Measurements from ENCODE around the gene SIGLEC8.

DNA sequence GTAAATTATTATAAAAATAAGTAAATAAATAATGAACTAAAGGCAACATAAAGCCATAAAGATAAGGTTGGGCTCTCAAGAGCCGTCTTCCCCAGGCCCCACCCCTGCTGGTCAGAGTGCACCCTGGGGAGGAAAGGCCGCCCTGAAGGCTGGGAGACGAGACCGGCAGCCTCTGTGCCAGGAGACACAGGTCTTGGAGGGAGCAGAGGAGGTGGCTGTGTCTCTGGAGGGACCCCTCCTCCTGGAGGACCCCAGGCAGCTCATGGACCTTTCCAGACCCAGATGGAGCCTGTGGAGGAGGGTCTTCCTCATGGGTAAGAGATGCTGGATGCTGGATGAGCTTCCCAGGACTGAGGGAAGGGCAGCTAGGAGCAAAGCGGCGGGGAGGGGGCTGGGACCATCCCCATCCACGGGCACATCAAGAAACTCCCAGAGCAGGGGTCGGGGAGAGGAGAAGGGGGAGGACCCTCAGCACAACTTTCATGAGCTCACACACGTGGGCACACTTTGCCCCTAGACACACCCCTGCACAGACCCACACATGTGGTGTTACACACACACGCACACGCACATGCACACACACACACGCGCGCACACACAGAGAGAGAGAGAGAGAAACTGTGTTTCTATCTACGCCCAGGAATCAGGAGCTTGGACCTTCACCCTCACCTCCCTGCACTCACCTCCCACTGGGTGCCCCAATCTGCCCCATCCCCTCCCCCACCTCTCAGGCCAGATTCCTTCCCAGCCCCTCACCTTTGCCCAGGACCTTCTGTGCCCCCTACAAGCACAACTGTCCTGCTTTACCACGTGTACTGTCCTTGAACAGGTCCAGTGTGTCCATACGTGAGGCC is 20.4 kb upstream of the SIGLEC8 start, which contains the start of gene CEACAM18:
- TF ChIP-seq POLR2A (IDR thresholded peaks at IDR 0.05; ENCODE audit: low read depth, low read length) (no peak), POLR2AphosphoS5 (IDR thresholded peaks at IDR 0.05; ENCODE audit: low read depth, low read length) (no peak), TAF1 (IDR thresholded peaks at IDR 0.05; ENCODE audit: borderline replicate concordance, low read depth, low read length) (no peak)

Data from GM12892 (cell line).